ENCODE results near the gene PNLIPRP2.
A peak's percentile ranks its signal among the peaks of the same experiment; 100 is the strongest.

The PNLIPRP2 gene

DNA sequence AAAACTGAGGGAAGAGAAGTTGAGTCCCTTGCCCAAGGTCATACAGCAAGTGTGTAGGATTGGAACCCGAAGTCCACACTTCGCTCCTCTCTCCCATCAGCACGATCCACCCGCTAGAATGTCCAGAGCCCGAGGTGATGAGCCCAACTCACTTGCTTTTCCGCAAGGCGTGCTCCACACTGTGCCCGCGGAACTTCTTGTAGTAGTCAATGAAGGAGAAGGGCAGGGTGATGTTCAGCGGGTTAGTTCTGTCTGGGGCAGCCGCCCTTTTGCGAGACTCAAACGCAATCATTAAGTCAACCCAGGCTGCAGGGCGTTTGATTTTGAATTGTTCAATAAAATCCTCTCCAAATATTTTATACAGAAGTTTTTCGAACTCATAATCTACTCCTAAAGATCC is 58.6 kb downstream of the PNLIPRP2 start:
- DNase-seq: no peak

DNA sequence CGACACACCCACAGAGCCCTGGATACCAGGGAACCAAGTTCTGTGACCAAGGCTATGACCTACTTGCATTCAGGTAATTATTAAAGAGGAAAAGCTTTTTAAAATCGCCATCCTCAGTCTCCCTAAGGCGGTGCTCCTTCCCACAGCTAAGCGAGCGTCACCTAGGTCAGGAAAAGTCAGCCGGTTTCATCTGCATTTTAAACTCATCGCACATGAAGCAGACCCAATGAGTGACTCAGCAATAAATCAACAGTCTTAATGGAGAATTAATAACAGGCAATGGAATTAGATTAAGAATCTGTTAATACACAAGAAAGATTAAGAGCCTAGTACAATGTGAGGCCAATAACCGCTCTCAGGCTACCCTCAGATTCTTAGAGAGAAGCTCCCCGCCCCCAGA is 62.4 kb downstream of the PNLIPRP2 start:
- DNase-seq: no peak

DNA sequence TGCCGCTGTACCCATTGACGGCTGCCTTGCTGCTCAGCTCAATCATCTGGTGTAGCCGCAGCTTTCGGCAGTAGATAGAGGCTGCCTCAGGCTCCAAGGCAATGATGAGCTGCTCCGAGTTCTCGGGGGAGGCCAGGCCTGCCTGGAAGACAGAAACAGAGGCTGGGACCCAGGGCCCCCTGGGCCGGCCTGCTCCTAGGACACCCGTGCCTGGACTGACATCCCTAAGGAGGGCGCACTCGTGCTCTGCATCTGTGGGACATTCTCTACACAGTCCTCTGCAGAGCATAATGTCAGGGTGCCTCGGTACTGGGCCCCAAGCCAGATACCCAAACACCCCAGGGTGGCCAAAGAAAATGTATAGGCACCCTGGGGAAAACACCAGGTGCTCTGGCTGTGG is 63.1 kb downstream of the PNLIPRP2 start:
- no peak for DNase-seq

GRCh38 chr10:116684781-116685180 is 64.0 kb downstream of the PNLIPRP2 start:
- DNase-seq: no peak

GRCh38 chr10:116685807-116686206 is 65.1 kb downstream of the PNLIPRP2 start:
- no peak for DNase-seq

- DNase-seq: no peak
Measured at GRCh38 chr10:116686632-116687031, 65.9 kb downstream of the PNLIPRP2 start.

DNA sequence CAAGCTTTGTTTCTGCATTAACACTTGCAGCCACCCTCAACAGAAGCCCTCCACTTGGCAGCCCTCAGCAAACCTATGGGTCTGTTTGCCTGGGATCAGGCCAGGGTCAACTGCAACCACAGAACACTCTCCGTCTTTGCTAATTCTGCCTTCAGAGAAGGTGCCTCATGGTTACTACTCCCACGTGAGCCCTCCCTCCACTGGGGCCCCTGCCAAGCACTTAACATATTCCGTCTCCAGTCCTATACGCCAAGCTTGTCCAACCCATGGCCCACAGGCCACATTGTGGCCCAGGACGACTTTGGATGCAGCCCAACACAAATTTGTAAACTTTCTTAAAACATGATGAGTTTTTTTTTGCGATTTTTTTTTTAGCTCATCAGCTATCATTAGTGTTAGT is 66.9 kb downstream of the PNLIPRP2 start:
- no peak for DNase-seq

- DNase-seq: peak in 14 of 58 donors; percentile 12 to 76 (median 26)
Measured at GRCh38 chr10:116688241-116688711, 67.5 kb downstream of the PNLIPRP2 start.

GRCh38 chr10:116688741-116689495 is 68.2 kb downstream of the PNLIPRP2 start:
- no peak for DNase-seq

- no peak for DNase-seq
Measured at GRCh38 chr10:116689744-116690143, 69.0 kb downstream of the PNLIPRP2 start.

GRCh38 chr10:116690356-116691322 is 69.9 kb downstream of the PNLIPRP2 start:
- peak in 43 of 58 donors; percentile 14 to 84 (median 41) for DNase-seq

GRCh38 chr10:116691635-116692034 is 70.9 kb downstream of the PNLIPRP2 start:
- peak in 26 of 58 donors; percentile 14 to 69 (median 28) for DNase-seq

GRCh38 chr10:116692225-116692624 is 71.5 kb downstream of the PNLIPRP2 start:
- no peak for DNase-seq

DNA sequence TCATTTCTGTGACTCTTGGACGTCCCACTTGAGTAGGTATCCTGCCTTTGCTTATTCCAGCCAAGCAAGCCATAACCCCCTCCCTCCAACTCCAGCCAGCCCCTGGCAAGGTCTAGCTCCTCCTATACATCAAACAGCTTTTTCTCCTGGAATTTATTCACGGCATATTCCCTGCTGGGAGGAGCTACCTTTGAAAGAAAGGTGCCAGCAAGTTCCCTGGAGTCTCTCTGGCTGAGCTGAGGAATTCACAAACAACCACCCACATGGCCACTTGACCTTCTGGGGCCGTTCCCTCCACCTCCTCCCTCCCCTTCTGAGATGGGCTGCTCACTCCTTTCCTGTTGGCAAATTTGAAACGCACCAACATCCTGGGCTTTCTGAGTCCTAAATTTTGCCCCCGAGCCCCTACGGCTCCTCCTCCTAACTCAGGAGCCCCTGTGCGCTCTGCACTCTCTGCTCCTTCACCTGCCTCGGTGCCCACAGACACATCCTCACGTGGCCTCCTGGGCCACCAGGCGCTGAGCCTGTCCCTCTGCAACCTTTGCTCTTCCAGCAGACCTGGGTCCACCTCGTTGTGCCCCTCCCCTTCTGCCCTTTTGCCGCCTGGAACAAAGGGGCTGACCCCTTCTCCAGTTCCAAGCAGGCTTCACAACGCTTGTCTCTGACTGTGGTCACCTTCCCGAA is 73.6 kb downstream of the PNLIPRP2 start:
- DNase-seq: no peak
